Astrocyte of the spinal cord (primary cell): ENCODE measurements around the gene NXPH1.

Experiments used
- DNase-seq: peaks from one replicate; pipeline ENCODE4 v3.0.0; 2011; ENCODE audit warnings: low read depth, low spot score
- H3K4me3 ChIP-seq: 2 replicates; pipeline ENCODE4 v1.5.1; 2011; ENCODE audit warnings: low read depth, mild to moderate bottlenecking, low read length, moderate library complexity
- in situ Hi-C: cut with HindIII; loops from 2 replicates; pipeline ENCODE4 v1.10.0; 2017; ENCODE audit warnings: low sequenced_read_pairs
- TF ChIP-seq, protein P1 (sequence below): IDR thresholded peaks from 2 replicates; pipeline ENCODE4 v1.5.1; 2012; ENCODE audit warnings: low read depth, mild to moderate bottlenecking, low read length, inconsistent platforms

Gene NXPH1

DNA sequence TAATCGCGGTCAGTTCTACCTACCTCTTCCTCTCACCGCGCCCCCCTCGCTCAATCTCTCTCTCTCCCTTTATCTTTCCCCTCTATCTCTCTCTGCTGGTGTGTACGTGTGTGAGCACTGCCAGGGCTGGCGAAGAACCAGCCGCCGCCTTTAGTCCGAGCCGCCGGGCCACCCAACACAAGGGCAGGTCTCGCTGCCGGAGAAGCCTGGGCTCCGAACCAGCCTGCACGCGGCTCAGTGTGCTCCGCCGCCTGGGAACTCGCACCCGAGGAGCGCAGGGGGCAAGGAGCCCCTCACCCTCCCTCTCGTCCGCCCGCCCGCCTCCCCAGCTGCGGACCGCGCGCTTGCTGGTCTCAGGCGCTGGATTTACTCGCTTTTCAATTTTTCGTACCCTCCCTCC is 1.7 kb downstream of the NXPH1 start:
- TF ChIP-seq, protein P1, sequence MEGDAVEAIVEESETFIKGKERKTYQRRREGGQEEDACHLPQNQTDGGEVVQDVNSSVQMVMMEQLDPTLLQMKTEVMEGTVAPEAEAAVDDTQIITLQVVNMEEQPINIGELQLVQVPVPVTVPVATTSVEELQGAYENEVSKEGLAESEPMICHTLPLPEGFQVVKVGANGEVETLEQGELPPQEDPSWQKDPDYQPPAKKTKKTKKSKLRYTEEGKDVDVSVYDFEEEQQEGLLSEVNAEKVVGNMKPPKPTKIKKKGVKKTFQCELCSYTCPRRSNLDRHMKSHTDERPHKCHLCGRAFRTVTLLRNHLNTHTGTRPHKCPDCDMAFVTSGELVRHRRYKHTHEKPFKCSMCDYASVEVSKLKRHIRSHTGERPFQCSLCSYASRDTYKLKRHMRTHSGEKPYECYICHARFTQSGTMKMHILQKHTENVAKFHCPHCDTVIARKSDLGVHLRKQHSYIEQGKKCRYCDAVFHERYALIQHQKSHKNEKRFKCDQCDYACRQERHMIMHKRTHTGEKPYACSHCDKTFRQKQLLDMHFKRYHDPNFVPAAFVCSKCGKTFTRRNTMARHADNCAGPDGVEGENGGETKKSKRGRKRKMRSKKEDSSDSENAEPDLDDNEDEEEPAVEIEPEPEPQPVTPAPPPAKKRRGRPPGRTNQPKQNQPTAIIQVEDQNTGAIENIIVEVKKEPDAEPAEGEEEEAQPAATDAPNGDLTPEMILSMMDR: no peak
- no peak for DNase-seq
- in situ Hi-C loops: no loop called here
- H3K4me3 ChIP-seq: no peak overlapping the region

DNA sequence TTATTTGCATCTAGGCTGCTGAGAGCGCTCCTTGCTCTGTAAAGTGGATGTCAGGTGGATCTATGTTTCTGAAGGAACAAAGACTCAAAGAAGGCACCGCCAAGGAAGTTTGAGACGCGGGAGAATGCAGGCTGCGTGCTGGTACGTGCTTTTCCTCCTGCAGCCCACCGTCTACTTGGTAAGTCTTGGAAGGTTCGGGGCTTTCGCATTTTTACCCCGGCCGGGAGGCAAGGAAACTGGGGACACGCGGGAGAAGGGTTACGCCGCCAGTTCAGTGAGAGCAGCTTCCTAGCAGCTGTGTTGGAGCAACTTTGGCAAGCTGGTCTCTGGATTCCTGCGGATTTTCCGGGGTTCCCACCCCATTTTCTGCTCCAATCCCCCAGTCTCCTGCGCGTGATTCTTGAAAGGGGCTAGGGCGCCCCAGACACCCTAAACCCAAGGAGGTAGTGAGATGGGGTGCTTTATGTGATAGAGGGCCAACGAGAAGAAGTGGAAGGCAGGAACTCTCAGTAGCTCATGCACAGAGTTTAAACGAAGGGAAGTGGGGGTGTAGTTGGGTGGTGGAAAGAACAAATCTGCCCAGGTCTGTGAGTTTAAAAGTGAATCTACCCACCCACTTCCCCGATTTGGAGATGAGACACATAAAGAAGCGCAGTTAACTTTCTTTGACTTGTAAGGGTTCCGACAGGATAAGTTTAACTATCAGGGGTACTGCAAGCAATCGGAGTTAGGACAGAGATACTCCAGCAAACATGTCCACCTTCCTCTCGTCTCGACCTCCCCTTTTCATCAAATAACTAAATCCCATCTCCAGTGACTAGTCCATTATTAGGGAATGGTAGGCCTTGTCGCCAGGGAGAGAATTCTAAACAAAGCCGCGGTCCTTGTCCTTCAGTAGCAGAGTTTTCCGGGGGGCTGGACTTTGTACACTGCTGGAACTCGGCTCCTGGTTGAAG is 2.5 kb downstream of the NXPH1 start:
- in situ Hi-C loops: no loop called here
- DNase-seq: no peak
- no peak overlapping the region for H3K4me3 ChIP-seq

DNA sequence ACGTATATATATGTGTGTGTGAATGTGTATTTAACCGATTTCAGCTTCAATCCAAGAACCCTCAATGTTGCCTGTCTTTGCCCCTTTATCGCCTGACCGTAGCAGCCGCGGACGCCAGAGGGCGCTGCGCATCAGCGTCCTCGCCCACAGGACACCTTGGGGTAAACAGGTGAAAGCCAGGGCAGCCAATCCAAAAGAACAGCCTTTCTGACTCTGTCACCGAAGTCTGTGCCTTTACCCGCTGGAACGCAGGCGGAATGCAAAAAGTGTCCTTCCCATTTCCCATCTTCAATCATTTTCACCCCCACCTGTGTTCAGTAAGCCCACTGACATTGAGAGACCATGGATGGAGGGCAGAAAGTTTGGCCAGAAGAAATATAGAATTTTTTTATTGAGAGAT is 3.6 kb downstream of the NXPH1 start:
- DNase-seq: no peak
- TF ChIP-seq, protein P1: peak; percentile 70

More for the DNA sequence above, 2.5 kb downstream of the NXPH1 start:
- TF ChIP-seq, protein P1: no peak

DNA sequence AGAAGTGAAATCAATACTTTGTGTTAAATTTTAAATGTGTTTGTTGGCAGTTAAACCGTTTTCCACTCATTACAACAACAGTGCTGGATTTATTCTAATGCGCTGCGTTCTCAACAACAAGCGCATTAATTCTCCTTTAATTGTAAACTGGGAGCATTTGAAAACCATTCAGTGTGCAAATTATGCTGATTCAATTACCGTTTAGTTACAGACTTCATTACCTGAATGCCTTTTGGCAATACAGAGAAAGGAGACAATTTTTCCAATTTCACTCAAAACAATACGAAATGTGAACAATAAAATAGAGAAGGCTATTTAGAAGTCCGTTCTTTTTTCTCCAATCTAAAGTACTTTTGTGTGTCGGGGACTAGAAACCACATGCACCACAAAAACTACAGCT is 4.2 kb downstream of the NXPH1 start:
- in situ Hi-C loops: no loop called here
- TF ChIP-seq, protein P1: no peak
- no peak for DNase-seq
- no peak overlapping the region for H3K4me3 ChIP-seq

More for the DNA sequence above, 3.6 kb downstream of the NXPH1 start:
- no peak overlapping the region for H3K4me3 ChIP-seq
- in situ Hi-C loops: no loop called here

DNA sequence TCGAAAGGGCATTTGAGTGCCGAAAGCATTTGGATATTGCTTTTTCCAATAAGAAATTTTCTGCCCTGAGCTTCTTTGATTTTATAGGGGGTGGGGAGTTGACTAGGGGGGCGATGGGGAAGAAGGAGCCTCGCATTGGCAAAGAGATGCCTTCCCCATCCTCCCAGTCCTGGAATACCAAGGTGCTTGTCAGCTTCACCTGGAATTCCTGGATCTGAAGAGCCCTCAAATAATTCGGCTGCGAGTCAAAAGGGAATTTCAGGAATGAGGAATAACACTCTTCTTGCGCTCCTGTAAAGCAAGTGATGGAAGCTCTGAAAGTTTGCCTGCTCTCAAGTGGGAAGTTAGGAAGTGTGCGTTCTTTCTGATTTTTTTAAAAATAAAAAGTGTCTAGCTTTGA is 7.3 kb downstream of the NXPH1 start:
- TF ChIP-seq, protein P1: no peak
- no peak for DNase-seq
- no peak overlapping the region for H3K4me3 ChIP-seq
- in situ Hi-C loops: no loop called here

DNA sequence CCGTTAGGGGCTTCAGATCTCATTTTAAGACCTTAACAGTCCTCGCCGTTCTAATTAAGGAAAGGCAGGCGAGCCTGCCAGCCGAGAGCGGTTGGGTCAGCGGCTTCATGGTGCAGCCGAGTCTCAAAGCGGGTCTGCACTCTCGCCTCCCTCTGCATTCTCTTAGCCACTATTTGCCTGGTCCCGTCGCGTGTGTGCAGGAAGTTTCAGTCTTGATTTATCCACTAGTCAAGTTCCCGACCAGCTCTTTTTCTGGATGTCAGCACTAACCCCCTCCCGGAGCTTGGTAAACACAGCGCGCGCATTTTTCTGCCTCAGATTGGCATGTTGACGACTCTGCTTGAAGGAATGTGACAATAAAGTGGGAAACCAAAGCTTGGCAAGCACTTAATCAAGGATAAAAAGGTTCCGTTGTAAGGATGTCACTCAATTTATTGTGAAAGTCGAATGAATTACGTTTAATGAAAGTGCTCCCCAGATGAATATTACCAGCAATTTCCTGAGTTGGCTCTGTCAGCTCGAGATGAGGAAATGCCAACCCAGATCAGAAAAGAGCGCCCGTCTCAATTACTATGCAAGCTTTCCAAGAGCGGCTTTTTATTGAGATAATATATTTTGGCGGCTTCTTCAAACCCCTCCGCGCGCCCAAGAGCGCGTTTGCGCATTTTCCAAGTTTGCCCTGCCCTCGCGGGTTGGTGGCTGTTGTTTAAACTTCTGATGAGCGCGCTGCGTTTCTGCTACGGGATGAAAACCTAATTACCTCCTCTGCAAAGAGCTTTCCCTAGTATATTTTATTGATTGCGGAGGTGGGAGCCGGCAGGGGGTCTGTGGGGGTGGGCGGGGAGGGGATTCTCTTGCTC is 7.9 kb downstream of the NXPH1 start:
- in situ Hi-C loops: no loop called here
- DNase-seq: no peak
- TF ChIP-seq, protein P1: no peak
- no peak overlapping the region for H3K4me3 ChIP-seq
